Measurements from ENCODE around the gene GPC6.

DNA sequence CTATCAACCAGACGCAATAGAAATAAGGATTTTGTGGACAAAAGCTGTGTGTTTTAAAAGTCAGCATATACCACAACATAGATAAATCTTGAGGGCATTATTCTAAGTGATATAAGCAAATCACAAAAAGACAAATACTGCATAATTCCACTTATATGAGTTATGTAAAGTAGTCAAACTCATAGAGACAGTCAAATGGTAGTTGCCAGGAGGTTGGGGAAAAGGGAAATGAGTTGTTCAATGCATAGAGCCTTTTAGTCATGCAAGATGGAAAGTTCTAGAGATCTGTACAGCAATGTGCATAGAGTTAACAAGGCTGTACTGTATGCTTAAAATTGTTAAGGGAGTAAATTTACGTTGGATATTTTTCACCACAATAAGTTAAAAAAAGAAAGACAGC is 1008.1 kb downstream of the GPC6 start:
- TF ChIP-seq, protein P1, sequence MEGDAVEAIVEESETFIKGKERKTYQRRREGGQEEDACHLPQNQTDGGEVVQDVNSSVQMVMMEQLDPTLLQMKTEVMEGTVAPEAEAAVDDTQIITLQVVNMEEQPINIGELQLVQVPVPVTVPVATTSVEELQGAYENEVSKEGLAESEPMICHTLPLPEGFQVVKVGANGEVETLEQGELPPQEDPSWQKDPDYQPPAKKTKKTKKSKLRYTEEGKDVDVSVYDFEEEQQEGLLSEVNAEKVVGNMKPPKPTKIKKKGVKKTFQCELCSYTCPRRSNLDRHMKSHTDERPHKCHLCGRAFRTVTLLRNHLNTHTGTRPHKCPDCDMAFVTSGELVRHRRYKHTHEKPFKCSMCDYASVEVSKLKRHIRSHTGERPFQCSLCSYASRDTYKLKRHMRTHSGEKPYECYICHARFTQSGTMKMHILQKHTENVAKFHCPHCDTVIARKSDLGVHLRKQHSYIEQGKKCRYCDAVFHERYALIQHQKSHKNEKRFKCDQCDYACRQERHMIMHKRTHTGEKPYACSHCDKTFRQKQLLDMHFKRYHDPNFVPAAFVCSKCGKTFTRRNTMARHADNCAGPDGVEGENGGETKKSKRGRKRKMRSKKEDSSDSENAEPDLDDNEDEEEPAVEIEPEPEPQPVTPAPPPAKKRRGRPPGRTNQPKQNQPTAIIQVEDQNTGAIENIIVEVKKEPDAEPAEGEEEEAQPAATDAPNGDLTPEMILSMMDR (IDR thresholded peaks at IDR 0.05), result no peak
- TF ChIP-seq POLR2A (IDR thresholded peaks at IDR 0.05), result no peak

Measured in uterus (tissue), 2 donors.